Gastrocnemius medialis (tissue), 4 donors: ENCODE results near the gene CES2. TPM values are rescaled to one million over a fixed set of nuclear protein-coding genes. Genes with fewer than 3 reads are reported as not detected.

ENCODE experiments used
- ATAC-seq, 2 donors: fragments of 150-250 bp; one replicate each; pipeline ENCODE4 v1.9.1; 2016
- DNase-seq, 2 donors: peaks; one replicate each; pipeline ENCODE4 v3.0.0-alpha.2; 2019
- H3K27ac ChIP-seq, 4 donors: fragments of 200-600 bp; sonication (generic); 1 replicate in 1 of 4; 2 replicates in 3 of 4; pipeline ENCODE4 v1.5.1; 2016 to 2018; ENCODE audit warnings: mild to moderate bottlenecking in 2 of 4, moderate library complexity in 1 of 4
- H3K27me3 ChIP-seq, 3 donors: fragments of 200-600 bp; sonication (generic) in 2 of 3; 1 replicate in 1 of 3; 2 replicates in 2 of 3; pipeline versions ENCODE4 v1.5.1 to v1.6.0; 2016 to 2019; ENCODE audit warnings: mild to moderate bottlenecking in 1 of 3, moderate library complexity in 1 of 3
- H3K36me3 ChIP-seq, 2 donors: fragments of 200-600 bp; sonication (generic) in 1 of 2; one replicate each; pipeline ENCODE4 v1.5.1; 2017 to 2018
- H3K4me1 ChIP-seq, 2 donors: fragments of 200-600 bp; sonication (generic) in 1 of 2; one replicate each; pipeline ENCODE4 v1.5.1; 2016 to 2017; ENCODE audit warnings: mild to moderate bottlenecking in 2 of 2
- H3K4me3 ChIP-seq, 4 donors: fragments of 200-600 bp; sonication (generic) in 3 of 4; 1 replicate in 1 of 4; 2 replicates in 3 of 4; pipeline ENCODE4 v1.5.1; 2016 to 2019; ENCODE audit warnings: mild to moderate bottlenecking in 2 of 4
- H3K9me3 ChIP-seq, 3 donors: fragments of 200-600 bp; sonication (generic) in 2 of 3; 1 replicate in 1 of 3; 2 replicates in 2 of 3; pipeline ENCODE4 v1.5.1; 2016 to 2019
- POLR2A ChIP-seq, 2 donors: fragments of 450-650 bp; IDR thresholded peaks; one replicate each; pipeline ENCODE4 v1.6.1; 2017; ENCODE audit warnings: antibody characterized with exemption in 2 of 2, mild to moderate bottlenecking in 2 of 2, moderate library complexity in 2 of 2
- in situ Hi-C, 4 donors: fragments of 200-750 bp; cut with MboI; loops; one replicate each; pipeline versions ENCODE4 v1.15.0 to v1.8.0; 2017; ENCODE audit warnings: low sequenced_read_pairs in 4 of 4
- intact Hi-C: fragments of 100-400 bp; cut with DNase I; formaldehyde crosslinking; loops from one replicate; pipeline ENCODE4 v1.15.1; 2023; ENCODE audit warnings: low total_unique reads
- total RNA-seq, 4 donors: library from RNA; depleted of rRNA; stranded (reverse); fragments of >200 nt; gene quantifications; one replicate each; pipeline versions ENCODE4 v1.1.0 to v1.2.3, GENCODE V29; 2016
- TF ChIP-seq, protein P1 (sequence below), 5 experiments: fragments of 450-650 bp in 3 of 5; fragments of 200-600 bp in 2 of 5; sonication (generic) in 2 of 5; IDR thresholded peaks in 4 of 5; conservative IDR thresholded peaks in 1 of 5; 1 replicate in 4 of 5; 2 replicates in 1 of 5; pipeline ENCODE4 v1.5.1; 2016 to 2019; ENCODE audit warnings: antibody characterized with exemption in 5 of 5, mild to moderate bottlenecking in 3 of 5, moderate library complexity in 3 of 5

The CES2 gene
- total RNA-seq, 4 donors from 2014 or later, result 25.6 to 48.2 (median 37.7) TPM

DNA sequence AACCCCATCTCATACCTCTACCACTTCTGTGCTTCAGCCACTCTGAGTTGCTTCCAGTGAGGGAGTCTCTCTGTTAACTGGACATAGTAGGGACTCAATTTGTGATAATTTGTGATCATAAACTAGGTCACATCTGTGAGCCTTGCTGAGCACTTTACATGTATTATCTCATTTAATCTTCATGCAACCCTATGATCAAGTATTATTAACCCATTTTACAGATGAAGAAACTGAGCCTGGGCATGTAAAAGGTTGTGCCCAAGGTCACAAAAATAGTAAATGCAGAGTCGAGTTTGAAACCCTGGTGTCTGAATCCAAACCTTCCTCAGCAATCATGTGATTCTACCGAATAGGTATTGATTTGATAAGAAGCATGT lies 36.4 kb upstream of the CES2 start:
- H3K27me3 ChIP-seq, result no peaks in the 10 kb centered on the region
- intact Hi-C loops, result no loop called here
- peaks cover 52 to 59% of the 10 kb centered on the region in 2 donors for H3K4me1 ChIP-seq
- no peak for ATAC-seq
- peak overlapping the region; percentile 85 to 98 (median 96) for H3K27ac ChIP-seq
- no peaks in the 10 kb centered on the region for H3K36me3 ChIP-seq
- no peak overlapping the region for H3K4me3 ChIP-seq
- TF ChIP-seq, protein P1, sequence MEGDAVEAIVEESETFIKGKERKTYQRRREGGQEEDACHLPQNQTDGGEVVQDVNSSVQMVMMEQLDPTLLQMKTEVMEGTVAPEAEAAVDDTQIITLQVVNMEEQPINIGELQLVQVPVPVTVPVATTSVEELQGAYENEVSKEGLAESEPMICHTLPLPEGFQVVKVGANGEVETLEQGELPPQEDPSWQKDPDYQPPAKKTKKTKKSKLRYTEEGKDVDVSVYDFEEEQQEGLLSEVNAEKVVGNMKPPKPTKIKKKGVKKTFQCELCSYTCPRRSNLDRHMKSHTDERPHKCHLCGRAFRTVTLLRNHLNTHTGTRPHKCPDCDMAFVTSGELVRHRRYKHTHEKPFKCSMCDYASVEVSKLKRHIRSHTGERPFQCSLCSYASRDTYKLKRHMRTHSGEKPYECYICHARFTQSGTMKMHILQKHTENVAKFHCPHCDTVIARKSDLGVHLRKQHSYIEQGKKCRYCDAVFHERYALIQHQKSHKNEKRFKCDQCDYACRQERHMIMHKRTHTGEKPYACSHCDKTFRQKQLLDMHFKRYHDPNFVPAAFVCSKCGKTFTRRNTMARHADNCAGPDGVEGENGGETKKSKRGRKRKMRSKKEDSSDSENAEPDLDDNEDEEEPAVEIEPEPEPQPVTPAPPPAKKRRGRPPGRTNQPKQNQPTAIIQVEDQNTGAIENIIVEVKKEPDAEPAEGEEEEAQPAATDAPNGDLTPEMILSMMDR (IDR thresholded peaks at IDR 0.05 in 4 of 5, conservative IDR thresholded peaks at IDR 0.05 in 1 of 5), result no peak
- no peak for TF ChIP-seq POLR2A (IDR thresholded peaks at IDR 0.05)
- no peaks in the 10 kb centered on the region for H3K9me3 ChIP-seq
- no peak for DNase-seq
- in situ Hi-C loops, result no loop called here

DNA sequence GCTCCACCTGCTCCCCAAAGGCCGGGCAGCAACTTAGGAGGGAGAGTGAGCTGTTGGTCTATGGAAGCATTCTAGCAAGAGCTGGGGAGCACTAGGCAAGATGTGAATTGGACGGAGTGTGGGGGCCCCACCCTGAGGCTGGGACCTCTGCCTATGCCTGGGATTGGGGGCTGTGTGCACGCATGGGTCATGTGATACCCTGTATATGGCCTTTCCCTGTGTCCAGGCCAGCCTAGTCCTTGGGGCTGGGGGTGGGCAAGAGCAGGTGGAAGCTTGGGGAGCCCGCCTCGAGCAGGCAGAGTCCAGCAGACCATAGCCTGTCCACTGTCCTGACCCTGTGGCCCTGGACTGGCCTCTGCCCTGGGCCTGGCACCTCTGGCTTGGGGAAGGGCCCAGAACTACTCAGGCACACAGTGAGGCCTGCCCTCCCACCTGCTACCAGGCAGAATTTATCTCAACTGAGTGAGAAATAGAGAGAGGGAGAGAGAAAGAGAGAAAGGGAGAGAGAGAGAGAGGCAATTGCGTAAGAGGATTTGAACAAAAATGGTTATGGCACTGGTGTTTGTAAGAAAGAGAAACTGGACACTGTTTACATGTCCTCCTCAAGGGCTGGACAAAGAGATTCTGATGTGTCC lies 35.9 kb upstream of the CES2 start:
- no peaks in the 10 kb centered on the region for H3K9me3 ChIP-seq
- peaks cover 55 to 64% of the 10 kb centered on the region in 2 donors for H3K4me1 ChIP-seq
- in situ Hi-C loops, result no loop called here
- H3K27ac ChIP-seq, result peak overlapping the region; percentile 85 to 98 (median 96)
- TF ChIP-seq, protein P1 (IDR thresholded peaks at IDR 0.05 in 4 of 5, conservative IDR thresholded peaks at IDR 0.05 in 1 of 5), result no peak
- no peak for TF ChIP-seq POLR2A (IDR thresholded peaks at IDR 0.05)
- H3K27me3 ChIP-seq, result no peaks in the 10 kb centered on the region
- H3K4me3 ChIP-seq, result no peak overlapping the region
- peak; percentile 41 to 86 for DNase-seq
- ATAC-seq, result peak; percentile 63 to 68
- H3K36me3 ChIP-seq, result no peaks in the 10 kb centered on the region
- intact Hi-C loops, result no loop called here

DNA sequence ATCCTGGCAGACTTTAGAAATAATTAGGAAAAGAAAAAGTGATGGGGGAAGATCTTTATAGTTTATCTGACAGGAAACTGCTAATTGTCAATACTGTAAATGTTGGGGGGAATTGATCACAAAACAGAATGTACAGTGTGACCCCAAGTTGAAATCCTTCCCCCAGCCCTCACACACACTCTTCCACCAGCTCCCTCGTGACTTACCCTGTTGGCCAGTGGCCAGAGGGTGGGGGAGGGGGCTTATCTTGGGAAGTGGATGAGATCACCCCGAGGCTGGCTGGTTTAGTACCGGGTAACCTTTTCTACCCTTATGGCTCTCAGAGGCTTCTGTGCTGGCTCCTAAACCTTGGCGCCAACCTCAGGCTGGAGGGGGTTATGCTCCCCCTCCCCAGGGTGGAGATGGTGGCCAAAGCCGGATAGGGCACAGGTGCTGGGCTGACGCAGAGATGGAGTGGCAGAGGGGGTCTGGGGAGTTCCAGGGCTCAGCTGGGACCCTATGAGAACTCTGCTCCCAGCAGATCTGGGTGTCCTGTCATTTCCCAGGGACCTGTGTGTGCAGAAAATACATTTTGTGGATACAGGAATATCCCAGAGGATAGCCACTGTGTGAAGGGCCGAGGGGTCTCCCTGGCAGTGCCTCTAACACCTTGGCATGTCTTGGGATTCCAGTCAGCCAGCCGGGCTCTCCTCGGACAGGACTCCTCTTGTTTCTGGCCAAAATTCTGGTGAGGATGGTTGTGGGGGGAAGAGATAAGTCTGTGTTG lies 35.2 kb upstream of the CES2 start:
- ATAC-seq (peak; percentile 55 to 58), DNase-seq (peak; percentile 81 to 98)
- H3K36me3 ChIP-seq, result no peaks in the 10 kb centered on the region
- intact Hi-C loops, result loop anchor here (1.0 kb wide), 2 partner anchors 28 to 49 kb away; no protein-coding TSS in a partner anchor
- no peaks in the 10 kb centered on the region for H3K27me3 ChIP-seq
- H3K4me3 ChIP-seq, result peak overlapping the region in 3 of 4 donors; percentile 7 to 13 (median 11)
- H3K4me1 ChIP-seq, result peaks cover 61 to 71% of the 10 kb centered on the region in 2 donors
- H3K9me3 ChIP-seq, result no peaks in the 10 kb centered on the region
- H3K27ac ChIP-seq, result peak overlapping the region; percentile 85 to 98 (median 96)
- TF ChIP-seq, protein P1 (IDR thresholded peaks at IDR 0.05 in 4 of 5, conservative IDR thresholded peaks at IDR 0.05 in 1 of 5), result no peak
- peak; percentile 32 to 60 for TF ChIP-seq POLR2A (IDR thresholded peaks at IDR 0.05)
- in situ Hi-C loops, result no loop called here

DNA sequence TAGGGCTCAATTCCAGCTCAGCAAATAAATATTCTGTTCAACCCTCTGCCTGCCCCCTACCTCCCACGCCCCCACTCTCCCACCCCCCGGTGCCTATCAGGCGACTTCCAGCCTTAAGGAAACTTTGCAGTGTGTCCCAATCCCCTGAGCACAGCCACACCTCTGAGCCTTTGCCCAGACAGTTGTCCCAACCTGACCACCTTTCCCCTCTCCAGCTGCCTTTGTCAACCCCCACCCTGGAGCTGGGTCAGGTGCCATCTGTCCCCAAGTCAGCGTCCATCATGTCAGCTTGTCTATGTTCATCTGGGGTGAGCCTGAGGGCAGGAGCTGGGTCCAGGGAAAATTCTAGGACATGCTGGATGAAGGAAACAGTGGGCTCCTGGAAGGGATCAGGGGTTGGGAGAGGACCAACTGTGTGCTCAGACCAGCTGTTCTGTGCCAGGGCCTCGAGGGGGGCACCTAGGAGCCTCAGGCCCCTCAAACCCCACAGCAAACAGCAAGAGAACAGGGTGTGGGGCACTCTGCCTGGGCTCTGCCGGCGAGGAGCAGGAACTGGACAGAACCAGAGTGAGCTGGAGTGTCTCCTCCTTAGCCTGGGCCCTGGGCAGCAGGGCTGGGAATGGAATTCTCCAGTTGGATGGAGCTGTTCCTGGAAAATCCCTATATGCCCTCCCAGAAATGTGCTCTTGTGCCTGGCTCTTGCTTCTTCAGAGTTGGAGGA lies 34.4 kb upstream of the CES2 start:
- H3K27me3 ChIP-seq, result no peaks in the 10 kb centered on the region
- DNase-seq (peak; percentile 87 to 97), ATAC-seq (peak; percentile 61 to 64)
- in situ Hi-C loops (no loop called here), intact Hi-C loops (loop anchor here (1.0 kb wide), 2 partner anchors 27 to 48 kb away; no protein-coding TSS in a partner anchor)
- H3K27ac ChIP-seq, result peak overlapping the region; percentile 85 to 98 (median 96)
- H3K36me3 ChIP-seq, result no peaks in the 10 kb centered on the region
- TF ChIP-seq, protein P1 (IDR thresholded peaks at IDR 0.05 in 4 of 5, conservative IDR thresholded peaks at IDR 0.05 in 1 of 5), result no peak
- no peak for TF ChIP-seq POLR2A (IDR thresholded peaks at IDR 0.05)
- H3K9me3 ChIP-seq, result no peaks in the 10 kb centered on the region
- peak overlapping the region in 2 of 4 donors; percentile 11 to 13 for H3K4me3 ChIP-seq
- peaks cover 65 to 72% of the 10 kb centered on the region in 2 donors for H3K4me1 ChIP-seq
